ENCODE measurements around the gene ZDHHC12.

GRCh38 chr9:128728298-128728697 is 4.4 kb upstream of the ZDHHC12 start:
- TF ChIP-seq, protein P1, sequence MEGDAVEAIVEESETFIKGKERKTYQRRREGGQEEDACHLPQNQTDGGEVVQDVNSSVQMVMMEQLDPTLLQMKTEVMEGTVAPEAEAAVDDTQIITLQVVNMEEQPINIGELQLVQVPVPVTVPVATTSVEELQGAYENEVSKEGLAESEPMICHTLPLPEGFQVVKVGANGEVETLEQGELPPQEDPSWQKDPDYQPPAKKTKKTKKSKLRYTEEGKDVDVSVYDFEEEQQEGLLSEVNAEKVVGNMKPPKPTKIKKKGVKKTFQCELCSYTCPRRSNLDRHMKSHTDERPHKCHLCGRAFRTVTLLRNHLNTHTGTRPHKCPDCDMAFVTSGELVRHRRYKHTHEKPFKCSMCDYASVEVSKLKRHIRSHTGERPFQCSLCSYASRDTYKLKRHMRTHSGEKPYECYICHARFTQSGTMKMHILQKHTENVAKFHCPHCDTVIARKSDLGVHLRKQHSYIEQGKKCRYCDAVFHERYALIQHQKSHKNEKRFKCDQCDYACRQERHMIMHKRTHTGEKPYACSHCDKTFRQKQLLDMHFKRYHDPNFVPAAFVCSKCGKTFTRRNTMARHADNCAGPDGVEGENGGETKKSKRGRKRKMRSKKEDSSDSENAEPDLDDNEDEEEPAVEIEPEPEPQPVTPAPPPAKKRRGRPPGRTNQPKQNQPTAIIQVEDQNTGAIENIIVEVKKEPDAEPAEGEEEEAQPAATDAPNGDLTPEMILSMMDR (IDR thresholded peaks at IDR 0.05) = no peak
- TF ChIP-seq POLR2AphosphoS5 (IDR thresholded peaks at IDR 0.05) (no peak), EP300 (IDR thresholded peaks at IDR 0.05) (no peak), POLR2A (IDR thresholded peaks at IDR 0.05) (no peak)

Measured in upper lobe of left lung (tissue), 4 donors.